H1 (cell line): ENCODE results near the gene DNAJC21. TPM values are rescaled to one million over a fixed set of nuclear protein-coding genes. Genes with fewer than 3 reads are reported as not detected.

Experiments used
- CTCF ChIA-PET: fragments of 300-600 bp; sonication (Branson Sonifier 250); formaldehyde crosslinking; loops from one replicate; lab custom pipeline; 2021; ENCODE audit not compliant: partially characterized antibody; lab: Charles Lee
- POLR2A ChIA-PET: fragments of 300-600 bp; sonication (Branson Sonifier 250); formaldehyde crosslinking; loops from one replicate; lab custom pipeline; 2021; ENCODE audit warnings: inconsistent platforms; ENCODE audit not compliant: partially characterized antibody; lab: Charles Lee
- DNase-seq, 2 experiments: peaks; one replicate each; pipeline versions ENCODE4 v3.0.0 to v3.0.0-alpha.2; 2010 to 2022; ENCODE audit warnings: low spot score in 2 of 2, low read depth in 1 of 2, mixed read lengths in 1 of 2
- FAIRE-seq: peaks from 2 replicates; lab custom pipeline; 2011; peaks lifted over from hg19 to GRCh38; lab: Jason Lieb, UNC
- H2AFZ ChIP-seq: 2 replicates; pipeline ENCODE4 v1.8.1; 2012; ENCODE audit warnings: low read length, inconsistent platforms
- H2AK5ac ChIP-seq: 2 replicates; pipeline ENCODE4 v1.6.1; 2013; ENCODE audit warnings: low read depth, low read length
- H2BK120ac ChIP-seq: replicated peaks from 2 replicates; pipeline ENCODE3; 2013; ENCODE audit warnings: low read depth, low read length, inconsistent platforms
- H2BK12ac ChIP-seq: 2 replicates; pipeline ENCODE4 v1.6.1; 2013; ENCODE audit warnings: low read depth, low read length
- H2BK15ac ChIP-seq: 2 replicates; pipeline ENCODE4 v1.6.1; 2013; ENCODE audit warnings: low read length
- H2BK20ac ChIP-seq: 2 replicates; pipeline ENCODE4 v1.6.1; 2013; ENCODE audit warnings: low read length
- H2BK5ac ChIP-seq: 2 replicates; pipeline ENCODE4 v1.6.1; 2013; ENCODE audit warnings: low read depth, low read length
- H3K14ac ChIP-seq: 2 replicates; pipeline ENCODE4 v1.6.1; 2013; ENCODE audit warnings: inconsistent platforms; ENCODE audit not compliant: insufficient read length
- H3K18ac ChIP-seq: 2 replicates; pipeline ENCODE4 v1.6.1; 2013; ENCODE audit warnings: low read length; ENCODE audit errors: extremely low read depth
- H3K23ac ChIP-seq: 2 replicates; pipeline ENCODE4 v1.6.1; 2013; ENCODE audit warnings: inconsistent platforms; ENCODE audit not compliant: insufficient read length
- H3K23me2 ChIP-seq: 2 replicates; pipeline ENCODE4 v1.6.1; 2013; ENCODE audit warnings: low read depth, low read length
- H3K27ac ChIP-seq: 2 replicates; pipeline ENCODE4 v1.6.1; 2011; ENCODE audit warnings: low read depth, low read length, inconsistent platforms
- H3K27me3 ChIP-seq, 4 experiments: replicated peaks in 1 of 4; 1 replicate in 1 of 4; 2 replicates in 3 of 4; pipeline versions ENCODE4 v1.6.1 to v1.8.1; 2011 to 2013; ENCODE audit warnings: low read length in 3 of 4, mild to moderate bottlenecking in 3 of 4, inconsistent platforms in 2 of 4, mixed read lengths in 2 of 4, moderate library complexity in 1 of 4; ENCODE audit not compliant: control insufficient read depth in 3 of 4, insufficient read depth in 3 of 4; ENCODE audit errors: extremely low read depth in 1 of 4
- H3K36me3 ChIP-seq, 4 experiments: 2 replicates each; pipeline versions ENCODE4 v1.6.1 to v1.8.1; 2011 to 2013; ENCODE audit warnings: mild to moderate bottlenecking in 4 of 4, low read length in 3 of 4, moderate library complexity in 2 of 4, control low read depth in 1 of 4, inconsistent platforms in 1 of 4; ENCODE audit not compliant: insufficient read depth in 4 of 4, control insufficient read depth in 2 of 4
- H3K4ac ChIP-seq: replicated peaks from 2 replicates; pipeline ENCODE3; 2013; ENCODE audit warnings: low read length, low read depth, mixed read lengths, inconsistent platforms; ENCODE audit not compliant: insufficient read length
- H3K4me1 ChIP-seq, 4 experiments: replicated peaks in 1 of 4; 1 replicate in 1 of 4; 2 replicates in 3 of 4; pipeline versions ENCODE4 v1.6.1 to v1.8.1; 2011 to 2013; ENCODE audit warnings: low read length in 3 of 4, inconsistent platforms in 2 of 4, mixed read lengths in 1 of 4; ENCODE audit not compliant: insufficient read depth in 4 of 4, control insufficient read depth in 3 of 4
- H3K4me2 ChIP-seq, 2 experiments: 2 replicates each; pipeline versions ENCODE4 v1.6.1 to v1.8.1; 2011 to 2013; ENCODE audit warnings: low read depth in 2 of 2, low read length in 2 of 2, control low read depth in 1 of 2, inconsistent platforms in 1 of 2, mild to moderate bottlenecking in 1 of 2; ENCODE audit not compliant: insufficient read depth in 1 of 2
- H3K4me3 ChIP-seq, 4 experiments: fragments of 200-600, 300-600 bp in 1 of 4; sonication (generic), shearing (Covaris generic), sonication (Bioruptor Twin) in 1 of 4; 2 replicates each; pipeline versions ENCODE4 v1.5.1 to v1.8.1; 2011 to 2016; ENCODE audit warnings: low read length in 4 of 4, low read depth in 3 of 4, control low read depth in 2 of 4, inconsistent platforms in 2 of 4, mild to moderate bottlenecking in 2 of 4, mixed read lengths in 1 of 4, moderate library complexity in 1 of 4; ENCODE audit not compliant: insufficient read depth in 2 of 4; ENCODE audit errors: extremely low read depth in 1 of 4
- H3K56ac ChIP-seq: replicated peaks from 2 replicates; pipeline ENCODE3; 2013; ENCODE audit warnings: low read depth, mild to moderate bottlenecking, mixed read lengths, low read length, inconsistent platforms; ENCODE audit not compliant: insufficient read length
- H3K79me1 ChIP-seq: 2 replicates; pipeline ENCODE4 v1.6.1; 2013; ENCODE audit warnings: low read depth, low read length, control low read depth
- H3K79me2 ChIP-seq, 2 experiments: 2 replicates each; pipeline versions ENCODE4 v1.6.1 to v1.8.1; 2012 to 2013; ENCODE audit warnings: low read length in 2 of 2, mild to moderate bottlenecking in 2 of 2, inconsistent platforms in 1 of 2; ENCODE audit not compliant: insufficient read depth in 2 of 2, control insufficient read depth in 1 of 2
- H3K9ac ChIP-seq, 4 experiments: replicated peaks in 1 of 4; 1 replicate in 1 of 4; 2 replicates in 3 of 4; pipeline versions ENCODE4 v1.6.1 to v1.8.1; 2011 to 2013; ENCODE audit warnings: low read depth in 3 of 4, low read length in 3 of 4, control low read depth in 2 of 4, mild to moderate bottlenecking in 2 of 4, moderate library complexity in 2 of 4, inconsistent platforms in 1 of 4; ENCODE audit errors: extremely low read depth in 1 of 4
- H3K9me3 ChIP-seq, 2 experiments: 2 replicates each; pipeline versions ENCODE4 v1.6.1 to v1.8.1; 2012 to 2013; ENCODE audit warnings: mild to moderate bottlenecking in 2 of 2, moderate library complexity in 2 of 2, control low read depth in 1 of 2, inconsistent platforms in 1 of 2, low read depth in 1 of 2, low read length in 1 of 2, mixed read lengths in 1 of 2; ENCODE audit not compliant: insufficient read depth in 2 of 2
- H4K20me1 ChIP-seq, 2 experiments: replicated peaks in 1 of 2; 2 replicates each; pipeline versions ENCODE3 to v1.8.1; 2011 to 2013; ENCODE audit warnings: inconsistent platforms in 2 of 2, low read length in 2 of 2, mild to moderate bottlenecking in 1 of 2; ENCODE audit not compliant: insufficient read depth in 2 of 2, control insufficient read depth in 1 of 2
- H4K5ac ChIP-seq: 2 replicates; pipeline ENCODE4 v1.6.1; 2013; ENCODE audit warnings: low read length, low read depth, mixed read lengths, inconsistent platforms; ENCODE audit not compliant: insufficient read length
- H4K8ac ChIP-seq: 2 replicates; pipeline ENCODE4 v1.8.0; 2013; ENCODE audit warnings: mild to moderate bottlenecking, moderate library complexity, low read length, inconsistent platforms; ENCODE audit not compliant: insufficient read depth; ENCODE audit errors: extremely low read depth
- H4K91ac ChIP-seq: replicated peaks from 2 replicates; pipeline ENCODE3; 2013; ENCODE audit warnings: low read length, mixed read lengths, inconsistent platforms; ENCODE audit not compliant: insufficient read length
- ASH2L ChIP-seq: fragments of 200-600, 300-600 bp; sonication (generic); IDR thresholded peaks from one replicate; pipeline ENCODE4 v1.7.1; 2017; ENCODE audit warnings: low read length
- EP300 ChIP-seq, 2 experiments: IDR thresholded peaks; 1 replicate in 1 of 2; 2 replicates in 1 of 2; pipeline ENCODE4 v1.6.1; 2011 to 2012; ENCODE audit warnings: low read depth in 2 of 2, low read length in 2 of 2, mild to moderate bottlenecking in 2 of 2, borderline replicate concordance in 1 of 2, inconsistent platforms in 1 of 2, moderate library complexity in 1 of 2
- EZH2 ChIP-seq: fragments of 200-600 bp; sonication (generic); IDR thresholded peaks from 2 replicates; pipeline ENCODE4 v1.7.1; 2012; ENCODE audit warnings: low read depth, mild to moderate bottlenecking, moderate library complexity, low read length, inconsistent platforms; ENCODE audit not compliant: severe bottlenecking
- MAFK ChIP-seq: IDR thresholded peaks from 2 replicates; pipeline ENCODE4 v1.6.1; 2012; ENCODE audit warnings: low read depth, mild to moderate bottlenecking, improper control_type of control experiment, low read length
- SIRT6 ChIP-seq: IDR thresholded peaks from one replicate; pipeline ENCODE4 v1.7.1; 2012; ENCODE audit warnings: low read length, inconsistent platforms
- TEAD4 ChIP-seq: IDR thresholded peaks from 2 replicates; pipeline ENCODE4 v1.6.1; 2012; ENCODE audit warnings: low read depth, low read length, inconsistent platforms, mixed read lengths
- YY1 ChIP-seq: IDR thresholded peaks from 2 replicates; pipeline ENCODE4 v1.6.1; 2011; ENCODE audit warnings: low read depth, mild to moderate bottlenecking, low read length
- ZNF274 ChIP-seq: IDR thresholded peaks from 2 replicates; pipeline ENCODE4 v1.7.0; 2012; ENCODE audit warnings: low read length, borderline replicate concordance; ENCODE audit errors: extremely low read depth
- WGBS, 2 experiments: shearing (Covaris generic) in 1 of 2; methylation state at CpG; one replicate each; pipeline versions ENCODE4 v1.1.6 to v1.1.7; 2013 to 2015; ENCODE audit warnings: low lambda C conversion rate in 2 of 2, mixed read lengths in 2 of 2, inconsistent platforms in 1 of 2, low coverage in 1 of 2, missing lambda C conversion rate in 1 of 2; ENCODE audit not compliant: insufficient replicate concordance in 2 of 2, insufficient coverage in 1 of 2, insufficient read length in 1 of 2; ENCODE audit errors: extremely low coverage in 1 of 2, missing lambda C conversion rate in 1 of 2; 5-methylcytosine and 5-hydroxymethylcytosine counted together
- polyA plus RNA-seq, 7 experiments: library from polyadenylated mRNA; depleted of rRNA in 3 of 7; stranded (reverse) in 5 of 7; unstranded in 2 of 7; fragments of >200 nt in 5 of 7; fragments of 200-250 nt in 2 of 7; gene quantifications; 1 replicate in 5 of 7; 2 replicates in 1 of 7; 4 replicates in 1 of 7; pipeline versions ENCODE4 v1.2.1 to v1.2.3, GENCODE V29; 2011 to 2013; ENCODE audit warnings: missing spikeins in 2 of 7, mixed read lengths in 2 of 7
- total RNA-seq: library from RNA; stranded (reverse); fragmentation: NEBNext Ultra II Directional; extraction: Animal tissue kit (Norgen Biotek cat#: 25700); gene quantifications from 2 replicates; pipeline ENCODE4 v1.2.1, GENCODE V29; 2021
- TF ChIP-seq, protein P1 (sequence below), 3 experiments: IDR thresholded peaks; 1 replicate in 2 of 3; 2 replicates in 1 of 3; pipeline versions ENCODE4 v1.5.1 to v1.6.1; 2011; ENCODE audit warnings: low read length in 3 of 3, mild to moderate bottlenecking in 3 of 3, inconsistent platforms in 2 of 3, low read depth in 1 of 3, moderate library complexity in 1 of 3; ENCODE audit not compliant: insufficient read depth in 1 of 3; ENCODE audit errors: control extremely low read depth in 1 of 3

The DNAJC21 gene
- total and polyA plus RNA-seq, 2 of the 8 experiments (the other 6 are each of a cell fraction or from before 2014, with no cell fraction given) = 5.1 to 47.5 TPM

DNA sequence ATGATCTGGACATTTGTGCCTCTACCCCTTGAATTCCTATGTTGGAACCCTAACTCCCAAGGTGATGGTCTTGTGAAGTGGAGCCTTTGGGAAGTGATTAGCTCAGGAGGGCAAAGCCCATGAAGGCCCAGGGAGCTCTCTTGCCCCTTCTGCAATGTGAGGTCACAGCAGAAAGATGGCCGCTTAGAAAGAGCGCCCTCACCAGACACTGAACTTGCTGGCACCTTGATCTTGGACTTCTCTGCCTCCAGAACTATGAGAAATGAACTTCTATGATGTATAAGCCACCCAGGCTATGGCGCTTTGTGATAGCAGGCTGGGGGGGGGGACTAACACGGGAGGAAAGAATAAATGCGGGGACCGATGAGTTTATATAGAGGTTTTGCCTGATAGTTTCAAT, 73.1 kb downstream of the DNAJC21 start:
- WGBS, 2 experiments = 93% methylated on average over 6 of the region's 6 CpGs; no CpG with 5 or more reads in 1 of the 2 experiments
- POLR2A ChIA-PET = interaction anchor here (1.0 kb wide), 1 partner anchor 73 kb away, joined by 3 read pairs; the partner anchor contains the start of gene DNAJC21
- no peak for DNase-seq
- Histone ChIP-seq H3K23me2 (no peaks in the 10 kb centered on the region), H3K79me1 (no peaks in the 10 kb centered on the region), H3K27me3 (no peaks in the 10 kb centered on the region), H3K4me1 (peaks cover 0 to 4% (median 0%) of the 10 kb centered on the region in 4 experiments; a peak in 1 of 7 replicates), H2BK5ac (no peak overlapping the region), H4K91ac (no peak overlapping the region), H3K9ac (no peak overlapping the region), H4K8ac (no peak overlapping the region), H3K4ac (no peak overlapping the region), H3K18ac (no peak overlapping the region), H2BK15ac (no peak overlapping the region), H2AFZ (peak overlapping the region; percentile 81; the same call in 1 of the 2 replicates), H3K9me3 (no peaks in the 10 kb centered on the region), H2BK120ac (no peak overlapping the region), H3K23ac (no peak overlapping the region), H3K4me2 (no peak overlapping the region), H3K4me3 (no peak overlapping the region), H4K20me1 (no peaks in the 10 kb centered on the region), H4K5ac (no peak overlapping the region), H2AK5ac (no peak overlapping the region), H2BK12ac (no peak overlapping the region), H3K14ac (no peak overlapping the region), H3K79me2 (no peaks in the 10 kb centered on the region)
- no peak for FAIRE-seq
- TF ChIP-seq EZH2 (no peak), SIRT6 (no peak), ASH2L (no peak), ZNF274 (no peak), YY1 (peak; percentile 73), MAFK (no peak), TEAD4 (no peak), EP300 (IDR thresholded peaks at IDR 0.05; ENCODE audit: borderline replicate concordance in 1 of 2, low read depth in 2 of 2, low read length in 2 of 2) (no peak)
- TF ChIP-seq, protein P1, sequence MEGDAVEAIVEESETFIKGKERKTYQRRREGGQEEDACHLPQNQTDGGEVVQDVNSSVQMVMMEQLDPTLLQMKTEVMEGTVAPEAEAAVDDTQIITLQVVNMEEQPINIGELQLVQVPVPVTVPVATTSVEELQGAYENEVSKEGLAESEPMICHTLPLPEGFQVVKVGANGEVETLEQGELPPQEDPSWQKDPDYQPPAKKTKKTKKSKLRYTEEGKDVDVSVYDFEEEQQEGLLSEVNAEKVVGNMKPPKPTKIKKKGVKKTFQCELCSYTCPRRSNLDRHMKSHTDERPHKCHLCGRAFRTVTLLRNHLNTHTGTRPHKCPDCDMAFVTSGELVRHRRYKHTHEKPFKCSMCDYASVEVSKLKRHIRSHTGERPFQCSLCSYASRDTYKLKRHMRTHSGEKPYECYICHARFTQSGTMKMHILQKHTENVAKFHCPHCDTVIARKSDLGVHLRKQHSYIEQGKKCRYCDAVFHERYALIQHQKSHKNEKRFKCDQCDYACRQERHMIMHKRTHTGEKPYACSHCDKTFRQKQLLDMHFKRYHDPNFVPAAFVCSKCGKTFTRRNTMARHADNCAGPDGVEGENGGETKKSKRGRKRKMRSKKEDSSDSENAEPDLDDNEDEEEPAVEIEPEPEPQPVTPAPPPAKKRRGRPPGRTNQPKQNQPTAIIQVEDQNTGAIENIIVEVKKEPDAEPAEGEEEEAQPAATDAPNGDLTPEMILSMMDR (IDR thresholded peaks at IDR 0.05; ENCODE audit: control extremely low read depth in 1 of 3, insufficient read depth in 1 of 3, low read depth in 1 of 3, low read length in 3 of 3) = peak in 1 of 3 experiments; percentile 43; a peak in 2 of 4 replicates
- TF ChIP-seq, all 59 proteins: peak for 2
- H3K56ac ChIP-seq = no peak overlapping the region
- H2BK20ac ChIP-seq = no peak overlapping the region
- H3K36me3 ChIP-seq = no peaks in the 10 kb centered on the region
- H3K27ac ChIP-seq = no peak overlapping the region
- CTCF ChIA-PET = interaction anchor here (0.7 to 3.4 kb wide), 12 partner anchors 9 to 836 kb away, joined by 3 to 69 read pairs (median 6); partner anchors contain the start of gene DNAJC21
